ENCODE measurements around the gene TMA7B.
"Not testable (repeated sequence)": the region's sequence is repeated elsewhere in the genome, so short reads cannot be mapped to it uniquely, and the experiment has no call there.

Gene TMA7B

GRCh38 chr22:39939830-39940229, 20.4 kb upstream of the TMA7B start:
- H3K4me1 Mint-ChIP-seq, result peaks cover 30 to 85% of the 10 kb centered on the region in 2 donors
- no peaks in the 10 kb centered on the region for H3K27me3 Mint-ChIP-seq
- H3K9me3 Mint-ChIP-seq, result no peaks in the 10 kb centered on the region
- H3K27ac Mint-ChIP-seq, result no peak overlapping the region
- no peak overlapping the region for H3K4me3 Mint-ChIP-seq
- no peak for ATAC-seq (replicated peaks)
- no peaks in the 10 kb centered on the region for H3K36me3 Mint-ChIP-seq
- no peak for DNase-seq

GRCh38 chr22:39940757-39941305, 19.4 kb upstream of the TMA7B start:
- no peak for DNase-seq
- Mint-ChIP-seq H3K27ac (no peak overlapping the region), H3K9me3 (no peaks in the 10 kb centered on the region), H3K27me3 (no peaks in the 10 kb centered on the region), H3K4me1 (peaks cover 27 to 83% of the 10 kb centered on the region in 2 donors), H3K36me3 (no peaks in the 10 kb centered on the region), H3K4me3 (no peak overlapping the region)
- peak; percentile 47 to 59 for ATAC-seq (replicated peaks)

GRCh38 chr22:39941601-39942000, 18.6 kb upstream of the TMA7B start:
- H3K27me3 Mint-ChIP-seq, result no peaks in the 10 kb centered on the region
- H3K36me3 Mint-ChIP-seq, result no peaks in the 10 kb centered on the region
- no peak for ATAC-seq (replicated peaks)
- H3K9me3 Mint-ChIP-seq, result no peaks in the 10 kb centered on the region
- no peak for DNase-seq
- no peak overlapping the region for H3K27ac Mint-ChIP-seq
- H3K4me3 Mint-ChIP-seq, result no peak overlapping the region
- H3K4me1 Mint-ChIP-seq, result peaks cover 24 to 79% of the 10 kb centered on the region in 2 donors

GRCh38 chr22:39942439-39943230, 17.6 kb upstream of the TMA7B start:
- Mint-ChIP-seq H3K36me3 (no peaks in the 10 kb centered on the region), H3K9me3 (no peaks in the 10 kb centered on the region), H3K4me3 (no peak overlapping the region), H3K4me1 (peaks cover 26 to 79% of the 10 kb centered on the region in 2 donors), H3K27ac (no peak overlapping the region), H3K27me3 (no peaks in the 10 kb centered on the region)
- no peak for DNase-seq
- no peak for ATAC-seq (replicated peaks)

GRCh38 chr22:39943337-39943736, 16.9 kb upstream of the TMA7B start:
- peaks cover 25 to 79% of the 10 kb centered on the region in 2 donors for H3K4me1 Mint-ChIP-seq
- no peak for DNase-seq
- no peak overlapping the region for H3K4me3 Mint-ChIP-seq
- no peaks in the 10 kb centered on the region for H3K27me3 Mint-ChIP-seq
- no peak for ATAC-seq (replicated peaks)
- H3K27ac Mint-ChIP-seq, result no peak overlapping the region
- no peaks in the 10 kb centered on the region for H3K9me3 Mint-ChIP-seq
- H3K36me3 Mint-ChIP-seq, result no peaks in the 10 kb centered on the region

GRCh38 chr22:39943953-39944872, 16.0 kb upstream of the TMA7B start:
- no peak overlapping the region for H3K4me3 Mint-ChIP-seq
- no peak overlapping the region for H3K27ac Mint-ChIP-seq
- peaks cover 0 to 3% of the 10 kb centered on the region in 2 donors for H3K36me3 Mint-ChIP-seq
- H3K27me3 Mint-ChIP-seq, result no peaks in the 10 kb centered on the region
- ATAC-seq (replicated peaks), result no peak
- no peak for DNase-seq
- peaks cover 32 to 79% of the 10 kb centered on the region in 2 donors for H3K4me1 Mint-ChIP-seq
- no peaks in the 10 kb centered on the region for H3K9me3 Mint-ChIP-seq

GRCh38 chr22:39946126-39946502, 14.1 kb upstream of the TMA7B start:
- Mint-ChIP-seq H3K27me3 (no peaks in the 10 kb centered on the region), H3K36me3 (peaks cover 0 to 3% of the 10 kb centered on the region in 2 donors), H3K4me3 (no peak overlapping the region), H3K9me3 (no peaks in the 10 kb centered on the region), H3K27ac (no peak overlapping the region), H3K4me1 (peaks cover 46 to 84% of the 10 kb centered on the region in 2 donors)
- no peak for DNase-seq
- ATAC-seq (replicated peaks), result no peak

GRCh38 chr22:39946503-39947219, 13.5 kb upstream of the TMA7B start:
- H3K27me3 Mint-ChIP-seq, result no peaks in the 10 kb centered on the region
- H3K27ac Mint-ChIP-seq, result no peak overlapping the region
- peak overlapping the region; percentile 66 to 68 for H3K4me3 Mint-ChIP-seq
- peak; percentile 39 for DNase-seq
- H3K9me3 Mint-ChIP-seq, result no peaks in the 10 kb centered on the region
- H3K36me3 Mint-ChIP-seq, result peaks cover 0 to 3% of the 10 kb centered on the region in 2 donors
- ATAC-seq (replicated peaks), result peak; percentile 63 to 74
- peaks cover 51 to 84% of the 10 kb centered on the region in 2 donors for H3K4me1 Mint-ChIP-seq

GRCh38 chr22:39947220-39948216, 12.7 kb upstream of the TMA7B start:
- ATAC-seq (replicated peaks) (peak; percentile 83 to 84), DNase-seq (no peak)
- H3K36me3 Mint-ChIP-seq, result peaks cover 0 to 3% of the 10 kb centered on the region in 2 donors
- H3K27me3 Mint-ChIP-seq, result no peaks in the 10 kb centered on the region
- H3K4me3 Mint-ChIP-seq, result peak overlapping the region; percentile 66 to 68
- H3K4me1 Mint-ChIP-seq, result peaks cover 54 to 90% of the 10 kb centered on the region in 2 donors
- H3K9me3 Mint-ChIP-seq, result no peaks in the 10 kb centered on the region
- peak overlapping the region; percentile 85 for H3K27ac Mint-ChIP-seq

GRCh38 chr22:39949964-39950737, 10.0 kb upstream of the TMA7B start:
- Mint-ChIP-seq H3K4me3 (no peak overlapping the region), H3K9me3 (no peaks in the 10 kb centered on the region), H3K36me3 (peaks cover 3% of the 10 kb centered on the region in 2 donors), H3K27ac (no peak overlapping the region), H3K27me3 (peaks cover 0 to 5% of the 10 kb centered on the region in 2 donors), H3K4me1 (peaks cover 59 to 87% of the 10 kb centered on the region in 2 donors)
- ATAC-seq (replicated peaks) (peak; percentile 39 to 49), DNase-seq (no peak)

- not testable (repeated sequence) for H3K9me3 Mint-ChIP-seq, H3K27ac Mint-ChIP-seq, DNase-seq, H3K27me3 Mint-ChIP-seq, H3K36me3 Mint-ChIP-seq, H3K4me3 Mint-ChIP-seq
- peaks cover 57 to 90% of the 10 kb centered on the region in 2 donors for H3K4me1 Mint-ChIP-seq
- peak; percentile 26 to 35 for ATAC-seq (replicated peaks)
These were observed 8.4 kb upstream of the TMA7B start for GRCh38 chr22:39951603-39952293.

GRCh38 chr22:39952347-39952746, 7.8 kb upstream of the TMA7B start:
- H3K9me3 Mint-ChIP-seq, result no peaks in the 10 kb centered on the region
- ATAC-seq (replicated peaks) (no peak), DNase-seq (no peak)
- peaks cover 0 to 5% of the 10 kb centered on the region in 2 donors for H3K27me3 Mint-ChIP-seq
- H3K36me3 Mint-ChIP-seq, result peaks cover 3 to 10% of the 10 kb centered on the region in 2 donors
- no peak overlapping the region for H3K4me3 Mint-ChIP-seq
- peak overlapping the region; percentile 38 for H3K27ac Mint-ChIP-seq
- peaks cover 57 to 90% of the 10 kb centered on the region in 2 donors for H3K4me1 Mint-ChIP-seq
